NCI-H446 (cell line): ENCODE results near the gene KRT84.
"Not testable (repeated sequence)": the region's sequence is repeated elsewhere in the genome, so short reads cannot be mapped to it uniquely, and the experiment has no call there.

Source experiments
- DNase-seq, 2 experiments: peaks; one replicate each; lab custom pipeline; 2025; lab: John Stamatoyannopoulos, UW

Gene KRT84

DNA sequence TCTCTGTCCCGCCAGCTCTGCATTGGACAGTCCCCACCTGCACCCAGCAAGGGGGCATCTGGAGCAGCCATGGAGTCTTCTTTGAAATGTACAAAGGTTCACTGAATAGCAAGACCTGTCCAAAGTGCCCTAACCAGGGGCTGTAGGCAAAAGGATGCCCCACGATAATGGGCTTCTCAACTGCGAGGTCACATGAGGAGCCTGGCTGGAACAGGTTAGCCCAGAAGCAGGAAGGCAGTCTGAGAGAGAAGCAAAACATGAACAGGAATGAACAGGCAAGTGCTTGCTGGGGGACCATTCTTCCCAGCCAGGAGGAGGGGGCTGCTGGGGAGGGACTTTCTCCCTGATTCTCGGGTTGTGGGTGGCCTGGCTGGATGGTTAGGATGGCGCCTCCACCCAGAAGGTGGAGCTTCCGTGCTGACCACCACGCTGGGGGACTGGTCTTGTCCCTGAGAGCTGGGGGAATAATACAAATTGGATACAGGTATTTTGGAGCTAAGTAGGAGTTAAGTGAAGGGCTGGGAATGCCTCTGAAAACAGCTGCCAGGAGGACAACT lies 25.3 kb downstream of the KRT84 start:
- DNase-seq: no peak

DNA sequence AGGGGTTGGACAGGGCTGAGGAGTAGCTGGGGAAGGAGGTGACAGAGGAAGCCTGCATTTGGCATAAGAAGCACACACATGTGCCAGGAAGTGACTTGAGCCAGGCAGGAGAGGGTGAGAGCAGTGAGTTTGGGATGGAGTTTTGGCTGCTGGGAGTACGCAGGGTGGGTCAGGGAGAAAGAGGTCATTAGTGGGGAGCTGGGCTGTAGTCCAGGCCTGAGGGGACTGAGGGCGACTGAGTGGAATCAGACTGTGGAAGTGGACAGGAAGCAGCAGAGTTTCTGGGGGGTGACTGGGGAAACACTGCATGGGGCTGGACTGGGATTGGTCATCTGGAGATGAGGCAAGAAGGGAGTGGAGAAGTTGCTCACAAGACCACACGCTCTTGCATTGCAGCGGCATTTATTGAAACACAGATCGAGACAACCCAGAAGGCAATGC lies 25.8 kb downstream of the KRT84 start:
- DNase-seq: peak; percentile 13 to 44

DNA sequence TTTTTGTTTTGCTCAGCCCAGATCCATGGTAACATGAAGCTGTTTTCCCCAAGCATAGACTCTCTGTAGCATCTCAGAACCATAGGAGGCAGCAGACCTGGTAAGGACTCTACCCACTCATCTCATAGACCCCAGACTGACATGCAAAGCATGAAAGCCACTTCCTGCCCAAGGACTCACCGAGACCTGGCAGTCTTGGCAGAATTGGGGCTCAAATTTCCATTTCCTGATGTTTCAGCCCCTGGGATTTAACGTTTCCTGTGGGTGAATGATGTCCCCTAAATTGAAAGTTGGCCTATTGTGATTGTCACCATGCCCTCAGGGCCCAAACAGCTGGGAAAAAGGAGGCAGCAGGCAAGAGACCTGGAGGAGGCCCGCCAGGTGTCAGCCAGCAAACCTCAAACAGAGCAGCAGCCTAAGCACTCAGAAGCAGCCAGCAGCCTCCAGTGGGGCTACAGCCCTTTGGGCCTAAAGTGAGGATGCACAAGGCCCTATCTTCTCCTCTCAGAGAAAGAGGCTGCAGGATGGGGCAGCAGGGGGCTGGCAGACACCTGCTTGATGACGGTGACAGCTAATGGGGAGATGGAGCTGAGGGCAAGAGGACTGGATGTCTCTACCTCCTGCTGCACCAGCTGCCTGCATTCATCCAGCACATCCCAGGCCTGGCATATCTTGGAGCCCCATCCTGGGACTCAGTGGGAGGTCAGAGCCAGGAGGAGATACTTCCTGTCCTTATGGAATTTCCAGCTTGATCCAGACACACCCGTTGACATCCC lies 26.7 kb downstream of the KRT84 start:
- peak in 1 of 2 experiments; percentile 57 for DNase-seq

DNA sequence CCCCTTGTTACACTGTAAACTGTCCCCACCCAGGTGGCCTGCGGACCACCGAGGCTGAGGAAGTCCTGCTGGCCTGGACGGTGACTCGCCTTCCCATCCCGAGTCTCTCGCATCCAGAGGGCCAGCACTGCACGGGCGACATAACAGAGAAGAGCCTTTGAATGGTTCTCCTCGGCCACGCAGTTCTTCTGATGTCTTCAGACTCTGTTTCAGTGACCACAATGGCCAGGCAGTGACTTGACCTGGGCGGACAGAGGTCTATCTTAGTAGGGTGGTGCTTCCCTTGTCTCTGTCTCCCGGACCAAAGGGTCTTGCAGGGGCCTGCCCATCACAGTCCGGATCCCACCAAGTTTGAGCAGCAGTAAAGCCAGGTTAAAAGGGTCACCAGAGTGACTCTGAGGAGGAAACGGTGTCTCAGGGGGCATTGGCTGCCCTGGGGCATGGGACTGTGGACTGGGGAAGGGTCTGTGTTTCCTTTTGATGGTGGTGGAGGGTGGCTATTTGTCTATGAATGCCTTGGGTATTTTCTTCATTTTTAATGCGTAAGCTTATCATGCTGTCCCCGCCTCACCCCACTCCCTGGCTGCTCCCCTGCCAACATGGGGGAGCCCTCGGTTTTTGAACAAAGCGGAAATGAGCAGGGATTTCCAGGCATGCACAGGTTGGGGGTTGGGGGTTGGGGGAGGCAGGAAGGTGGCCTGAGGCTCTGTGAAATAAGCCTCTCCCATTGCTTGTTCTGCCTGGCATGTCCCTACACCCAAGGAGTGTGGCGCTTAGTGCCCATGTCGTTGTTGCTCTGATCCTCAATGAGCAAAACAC lies 28.5 kb downstream of the KRT84 start:
- no peak for DNase-seq

DNA sequence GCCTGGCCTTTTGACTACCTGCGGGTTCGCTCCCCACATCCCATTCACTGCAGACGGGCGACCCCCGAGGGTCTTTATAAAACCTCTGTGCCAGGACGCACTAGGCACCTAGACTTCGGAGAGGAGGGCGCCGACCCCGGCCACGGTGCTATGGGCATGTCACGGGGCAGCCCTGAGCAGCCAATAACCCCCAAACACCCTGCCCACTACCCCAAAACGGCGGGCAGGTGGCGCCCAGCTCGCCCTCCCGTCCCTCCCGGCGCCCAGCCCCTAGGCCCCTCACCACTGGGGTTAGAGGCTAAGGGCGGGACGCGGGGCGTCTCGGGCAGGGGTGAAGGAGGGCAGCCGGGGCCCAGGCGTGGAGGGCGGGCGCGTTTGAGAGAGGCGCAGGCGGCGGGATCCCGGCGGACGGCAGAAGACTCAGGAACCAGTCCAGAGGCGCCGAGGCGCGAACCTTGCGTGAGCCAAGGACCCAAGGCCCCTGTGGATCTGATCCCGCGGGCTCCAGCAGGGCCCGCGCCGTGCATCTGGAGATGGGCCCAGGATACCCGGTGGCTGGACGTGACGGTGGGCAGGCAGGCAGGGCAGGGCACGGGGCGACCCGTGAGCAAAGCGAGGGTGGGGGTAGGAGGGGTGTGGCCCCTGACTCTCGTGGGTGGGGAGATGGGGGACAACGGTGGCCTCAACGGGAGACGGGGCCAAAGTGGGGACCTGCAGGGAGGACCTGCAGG lies 29.3 kb downstream of the KRT84 start:
- no peak for DNase-seq

DNA sequence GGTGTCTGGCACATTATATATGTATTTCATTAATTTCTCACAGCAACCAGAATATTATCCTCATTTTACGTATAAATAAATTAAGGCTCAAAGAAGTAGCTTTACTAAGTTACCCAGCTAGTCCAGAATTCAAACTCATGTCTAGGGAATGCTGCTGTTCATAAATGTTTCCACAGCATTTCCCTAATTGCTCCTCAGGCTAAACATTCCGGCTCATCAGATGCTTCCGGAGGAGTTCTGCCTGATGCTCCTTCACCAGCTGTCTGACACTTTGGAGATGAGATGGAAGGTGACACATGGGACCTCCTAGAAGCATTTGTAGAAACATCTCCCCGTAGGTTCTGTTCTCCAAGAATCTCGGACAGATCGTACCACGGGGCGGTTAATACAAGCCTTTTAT lies 30.3 kb downstream of the KRT84 start:
- no peak for DNase-seq

DNA sequence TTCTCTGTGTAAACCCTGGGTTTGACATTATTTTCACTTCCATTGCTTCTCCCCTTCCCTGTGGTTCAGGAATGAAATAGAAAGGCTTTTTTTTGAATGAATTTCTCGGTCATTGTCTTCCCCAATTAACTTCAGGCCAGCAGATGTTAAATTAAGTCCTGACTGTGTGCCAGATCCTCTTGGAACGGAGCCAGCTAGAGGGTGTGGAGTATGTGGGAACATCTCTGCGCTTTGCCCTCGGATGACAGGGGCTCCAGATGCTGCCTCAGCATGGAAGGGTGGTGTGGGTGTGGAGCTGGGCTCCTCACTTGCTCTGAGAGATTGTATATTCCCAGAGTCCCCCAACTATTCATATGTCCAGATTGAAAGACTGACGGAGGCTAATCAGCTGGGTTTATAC lies 31.3 kb downstream of the KRT84 start:
- peak in 1 of 2 experiments; percentile 84 for DNase-seq

DNA sequence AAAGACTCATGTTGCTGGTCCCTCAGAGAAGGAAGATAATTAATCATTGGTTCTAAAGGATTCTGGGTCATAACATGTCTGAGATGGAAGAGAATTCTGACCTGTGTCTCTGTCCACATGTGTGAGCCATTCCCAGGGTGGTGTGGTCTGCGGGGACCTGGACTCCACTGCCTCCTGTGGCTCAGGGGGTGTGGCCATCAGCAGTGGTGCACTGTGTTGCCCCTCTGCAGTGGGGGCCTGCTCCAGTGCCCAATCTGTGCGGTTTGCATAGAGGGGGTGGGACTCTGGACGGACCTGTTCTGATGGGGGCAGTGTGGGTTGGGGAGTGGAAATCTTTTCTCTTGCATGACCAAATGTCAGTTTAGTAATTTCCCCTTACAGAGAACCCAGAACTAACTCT lies 31.7 kb downstream of the KRT84 start:
- DNase-seq: no peak

DNA sequence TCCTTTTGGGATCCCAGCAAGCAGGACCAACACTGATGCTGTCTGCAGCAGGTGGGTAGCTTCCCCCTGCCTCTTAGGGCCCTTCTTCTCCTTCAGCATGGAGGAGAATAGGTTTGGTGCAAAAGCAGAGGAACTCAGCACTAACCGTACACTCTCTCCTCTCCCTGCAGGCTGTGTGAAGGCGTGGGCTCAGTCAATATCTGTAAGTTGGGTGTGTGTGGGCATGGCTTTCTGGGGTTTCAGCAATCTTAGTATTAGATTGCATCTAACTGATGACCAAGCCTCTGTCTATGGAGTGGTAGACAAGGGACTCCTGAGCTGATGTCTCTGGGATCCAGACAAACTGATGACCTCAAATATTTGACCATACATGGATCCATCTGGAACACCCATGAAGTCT lies 32.5 kb downstream of the KRT84 start:
- DNase-seq: no peak

DNA sequence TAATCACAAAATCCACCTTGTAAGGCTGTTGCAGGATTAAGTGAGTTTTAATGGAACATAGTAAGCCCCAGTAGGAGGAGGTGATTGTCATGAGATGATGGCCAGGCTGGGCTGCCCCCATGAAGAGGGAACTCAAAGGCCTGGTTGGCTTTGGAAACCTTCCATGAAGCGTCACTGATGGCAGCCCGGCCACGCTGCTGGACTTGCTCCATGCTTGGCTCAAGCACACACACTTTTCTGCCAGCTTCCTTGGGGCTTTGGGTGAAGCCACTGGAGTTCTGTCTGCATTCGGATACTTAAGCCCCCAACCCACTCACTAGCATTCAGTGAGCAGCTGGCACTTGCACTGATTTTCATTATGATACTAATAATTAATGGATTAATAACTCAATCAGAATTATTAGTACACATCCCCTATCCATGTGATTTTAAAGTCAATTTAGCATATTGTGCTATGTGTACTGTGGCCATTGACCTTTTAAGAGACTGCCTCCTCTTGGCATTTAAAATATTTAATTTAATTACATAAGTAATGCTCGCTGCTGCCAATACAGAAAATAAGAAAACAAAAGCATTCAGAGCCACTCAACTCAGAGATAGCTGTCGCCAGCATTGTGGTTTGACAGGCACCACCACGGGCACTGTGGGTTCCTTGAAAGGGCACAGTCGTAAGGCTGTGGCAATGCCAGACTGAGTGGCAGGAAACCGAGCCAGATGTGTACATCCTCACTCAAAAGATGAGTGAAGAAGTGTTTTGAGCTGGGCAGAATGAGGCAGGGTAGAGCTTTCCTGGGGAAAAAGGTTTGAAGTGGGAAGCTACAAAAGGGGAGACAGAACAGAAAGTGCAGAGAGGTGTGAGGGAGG lies 34.0 kb downstream of the KRT84 start:
- DNase-seq: peak; percentile 14 to 74

DNA sequence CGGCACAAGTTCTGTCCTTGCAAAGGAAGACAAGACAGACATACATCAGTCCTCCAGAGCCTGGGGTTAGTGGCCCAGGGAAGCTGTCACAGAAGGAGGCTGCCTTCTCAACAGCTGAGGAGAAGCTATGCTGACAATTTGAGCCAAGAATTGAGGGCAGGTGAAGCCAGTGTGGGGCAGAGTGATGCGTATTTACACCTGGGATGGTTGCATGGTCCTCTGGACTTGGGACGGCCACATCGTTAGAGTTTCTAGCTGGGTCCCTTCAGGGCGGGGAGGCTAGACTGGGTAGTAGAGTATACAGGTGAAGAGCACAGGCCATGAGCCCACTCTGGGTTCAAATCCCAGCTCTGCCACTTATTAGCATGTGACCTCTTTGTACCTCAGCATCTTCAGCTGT lies 34.7 kb downstream of the KRT84 start:
- DNase-seq: no peak

DNA sequence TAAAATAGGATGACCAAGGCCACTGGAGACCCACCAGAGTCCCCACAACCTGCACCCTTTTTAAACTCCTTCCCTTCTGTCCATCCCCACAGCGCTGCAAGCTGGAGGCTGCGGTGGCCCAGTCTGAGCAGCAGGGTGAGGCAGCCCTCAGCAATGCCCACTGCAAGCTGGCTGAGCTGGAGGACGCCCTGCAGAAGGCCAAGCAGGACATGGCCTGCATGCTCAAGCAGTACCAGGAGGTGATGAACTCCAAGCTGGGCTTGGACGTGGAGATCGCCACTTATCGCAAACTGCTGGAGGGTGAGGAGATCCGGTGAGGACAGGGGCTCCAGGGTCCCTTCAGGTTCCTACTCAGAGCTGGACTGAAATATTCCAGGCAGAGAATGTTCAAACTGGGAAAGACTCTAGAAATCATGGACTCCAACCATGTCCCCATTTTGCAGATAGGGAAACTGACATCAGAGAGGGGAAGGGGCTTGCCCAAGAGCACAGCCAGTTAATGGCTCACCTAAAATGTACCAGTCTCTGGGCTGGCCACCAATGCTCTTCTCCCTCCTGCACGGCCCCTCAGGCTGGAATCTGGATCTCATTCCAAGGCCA lies 35.3 kb downstream of the KRT84 start:
- no peak for DNase-seq

DNA sequence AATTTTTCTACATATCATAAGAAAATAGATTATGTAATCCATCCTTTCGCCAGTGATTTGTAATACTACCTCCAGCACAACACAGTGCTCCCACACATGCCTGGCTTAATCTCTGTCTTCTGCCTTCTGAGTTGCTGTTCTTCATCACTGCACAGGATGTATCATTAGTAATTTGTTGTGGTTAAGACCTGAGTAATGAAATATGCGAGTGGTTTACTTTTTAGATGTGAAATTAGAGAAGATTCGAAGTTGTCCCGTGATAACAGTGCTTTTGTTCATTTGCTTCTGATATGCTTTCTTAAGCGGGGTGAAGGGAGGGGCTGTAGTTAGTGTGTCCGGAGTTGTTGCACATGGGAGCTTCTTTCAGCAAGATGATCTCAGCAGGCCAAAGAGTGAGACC lies 36.3 kb downstream of the KRT84 start:
- DNase-seq: no peak

DNA sequence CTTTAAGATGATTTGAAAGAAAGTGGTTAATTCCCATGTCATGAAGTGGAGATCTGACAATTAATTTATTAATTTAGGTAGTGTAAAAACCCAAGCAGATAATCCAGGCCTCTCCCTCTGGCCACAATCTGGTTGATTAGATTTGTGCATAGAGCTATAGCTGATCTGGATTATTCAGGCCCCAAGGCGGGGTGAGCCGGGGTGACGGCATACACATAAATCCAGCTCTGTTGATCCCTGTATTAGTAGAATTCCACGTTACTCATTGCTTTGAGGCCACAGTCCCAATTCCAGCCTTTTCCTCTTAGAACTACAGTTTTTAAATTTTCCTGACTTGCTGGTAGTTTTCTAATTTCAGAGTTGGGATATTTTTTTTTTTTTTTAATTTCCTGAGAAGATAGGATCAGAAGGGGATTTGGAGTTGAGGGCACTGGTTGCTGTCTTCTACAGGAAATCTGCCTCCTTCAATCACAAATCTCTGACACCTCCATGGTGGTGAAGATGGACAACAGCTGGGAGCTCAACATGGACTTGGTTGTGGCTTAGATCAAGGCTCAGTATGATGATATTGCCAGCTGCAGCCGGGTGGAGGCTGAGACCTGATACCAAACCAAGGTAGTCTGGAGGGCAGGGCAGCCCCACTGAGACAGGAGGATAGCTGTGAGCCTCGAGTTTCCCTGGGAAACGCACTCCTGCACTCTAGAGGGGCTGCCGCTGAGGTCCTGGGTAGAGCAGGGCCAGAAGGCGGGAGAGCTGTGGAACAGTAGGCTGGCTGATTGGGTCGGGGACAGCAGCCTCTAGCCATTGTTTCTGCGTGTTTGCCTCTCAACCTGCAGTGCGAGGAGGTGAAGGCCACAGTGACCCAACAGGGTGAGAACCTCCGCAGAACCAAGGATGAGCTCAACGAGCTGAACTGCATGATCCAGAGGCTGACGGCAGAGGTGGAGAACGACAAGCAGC lies 37.6 kb downstream of the KRT84 start:
- DNase-seq: no peak

DNA sequence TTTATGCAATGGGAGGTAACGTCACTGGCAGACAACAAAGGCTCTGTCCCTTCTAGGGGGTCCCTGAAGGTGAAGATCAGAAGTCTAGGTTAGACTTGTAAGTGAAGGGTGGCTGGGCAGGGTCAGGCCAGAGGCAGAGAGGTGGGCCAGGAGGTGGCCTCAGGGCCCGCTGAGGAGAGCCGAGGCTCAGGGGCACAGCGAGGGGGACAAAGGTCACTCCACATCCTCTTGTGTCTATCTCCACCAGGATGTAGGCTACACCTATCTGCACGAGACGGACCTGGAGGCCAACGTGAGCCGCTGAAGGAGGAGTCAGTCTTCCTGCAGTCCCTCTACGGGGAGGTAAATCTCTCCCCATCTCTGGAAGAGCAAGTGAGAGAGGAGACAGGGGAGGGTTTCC lies 38.4 kb downstream of the KRT84 start:
- no peak for DNase-seq

DNA sequence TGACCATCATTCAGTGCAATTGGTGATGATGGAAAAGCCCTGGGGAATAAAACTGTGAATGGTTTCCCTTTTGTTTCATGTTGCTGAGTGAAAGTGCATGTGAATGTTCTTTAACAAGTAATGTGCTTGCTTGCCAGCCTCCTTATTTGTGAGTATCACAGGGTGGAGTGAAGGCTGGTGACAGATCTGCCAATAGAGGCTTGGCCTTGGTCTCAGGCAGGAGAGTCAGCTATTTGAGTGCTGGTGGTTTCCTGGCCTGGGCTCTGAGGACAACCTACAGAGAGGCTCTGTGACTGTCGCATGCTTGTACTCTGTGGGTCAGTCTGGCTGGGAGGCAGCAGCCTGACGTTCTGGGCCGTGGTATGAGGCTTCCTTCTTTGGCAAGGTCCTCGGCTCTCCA lies 38.9 kb downstream of the KRT84 start:
- no peak for DNase-seq

DNA sequence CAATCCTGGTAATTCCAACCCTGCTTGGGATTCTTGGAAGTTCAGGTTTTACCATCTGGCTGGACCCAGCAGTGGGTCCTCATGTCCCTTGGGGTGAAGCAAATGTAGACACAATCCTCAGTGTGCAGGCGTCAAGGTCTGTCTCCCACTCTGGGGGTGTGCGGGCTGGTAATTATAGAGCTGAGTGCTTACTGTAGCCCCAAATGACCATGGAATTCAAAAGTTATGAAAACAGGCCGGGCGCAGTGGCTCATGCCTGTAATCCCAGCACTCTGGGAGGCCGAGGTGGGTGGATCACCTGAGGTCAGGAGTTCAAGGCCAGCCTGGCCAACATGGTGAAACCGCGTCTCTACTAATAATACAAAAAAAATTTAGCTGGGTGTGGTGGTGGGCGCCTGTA lies 40.4 kb downstream of the KRT84 start:
- not testable (repeated sequence) for DNase-seq

DNA sequence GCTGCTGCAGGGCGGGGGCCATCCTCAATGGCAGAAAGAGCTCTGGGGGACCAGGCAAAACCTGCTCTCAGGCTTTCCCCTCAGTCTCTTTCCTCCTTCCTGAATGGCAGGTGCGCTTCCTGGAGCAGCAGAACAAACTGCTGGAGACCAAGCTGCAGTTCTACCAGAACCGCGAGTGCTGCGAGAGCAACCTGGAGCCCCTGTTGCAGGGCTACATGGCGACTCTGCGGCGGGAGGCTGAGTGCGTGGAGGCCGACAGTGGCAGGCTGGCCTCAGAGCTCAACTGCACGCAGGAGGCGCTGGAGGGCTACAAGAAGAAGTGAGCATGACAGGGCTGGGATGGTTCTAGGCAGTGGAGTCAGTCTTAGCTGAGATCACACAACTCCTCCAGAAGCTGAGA lies 41.3 kb downstream of the KRT84 start:
- no peak for DNase-seq

DNA sequence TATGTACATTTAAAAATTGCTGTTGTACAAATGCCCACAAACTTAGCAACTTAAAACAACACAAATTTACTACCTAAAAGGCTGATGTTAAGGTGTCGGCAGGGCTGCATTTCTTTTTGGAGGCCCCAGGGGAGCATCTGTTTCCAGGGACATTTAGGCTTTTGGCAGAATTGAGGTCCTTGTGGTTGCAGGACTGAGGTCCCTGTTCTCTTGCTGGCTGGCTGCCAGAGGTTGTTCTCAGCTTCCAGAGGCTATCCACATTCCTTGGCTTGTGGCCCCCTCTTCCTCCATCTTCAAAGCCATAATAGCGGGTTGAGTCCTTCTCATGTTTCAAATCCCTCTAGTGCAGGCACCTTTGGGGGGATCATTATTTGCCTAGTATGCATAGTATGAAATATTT lies 41.9 kb downstream of the KRT84 start:
- DNase-seq: no peak
